Ishikawa (cell line): ENCODE results near the gene PARD3.

Source experiments
- CEBPB ChIP-seq: IDR thresholded peaks from 2 replicates; pipeline ENCODE4 v1.6.1; 2012
- CREB1 ChIP-seq: IDR thresholded peaks from 2 replicates; pipeline ENCODE4 v1.6.1; 2012; ENCODE audit warnings: low read depth
- EGR1 ChIP-seq: IDR thresholded peaks from 2 replicates; pipeline ENCODE4 v1.6.1; 2012
- EP300 ChIP-seq: IDR thresholded peaks from 2 replicates; pipeline ENCODE4 v1.6.1; 2012; ENCODE audit warnings: borderline replicate concordance
- FOXM1 ChIP-seq: IDR thresholded peaks from 2 replicates; pipeline ENCODE4 v1.6.1; 2012; ENCODE audit warnings: low read depth, borderline replicate concordance
- NFIC ChIP-seq: IDR thresholded peaks from 2 replicates; pipeline ENCODE4 v1.6.1; 2012
- RAD21 ChIP-seq: IDR thresholded peaks from 2 replicates; pipeline ENCODE4 v1.6.1; 2012; ENCODE audit warnings: low read depth
- REST ChIP-seq: IDR thresholded peaks from 2 replicates; pipeline ENCODE4 v1.6.1; 2012; ENCODE audit warnings: low read depth, mild to moderate bottlenecking
- TAF1 ChIP-seq: IDR thresholded peaks from 2 replicates; pipeline ENCODE4 v1.6.1; 2012; ENCODE audit warnings: low read depth, mild to moderate bottlenecking
- TCF12 ChIP-seq: IDR thresholded peaks from 2 replicates; pipeline ENCODE4 v1.6.1; 2012; ENCODE audit warnings: low read depth
- TEAD4 ChIP-seq: IDR thresholded peaks from 2 replicates; pipeline ENCODE4 v1.6.1; 2012
- USF1 ChIP-seq: IDR thresholded peaks from 2 replicates; pipeline ENCODE4 v1.6.1; 2012
- YY1 ChIP-seq: IDR thresholded peaks from 2 replicates; pipeline ENCODE4 v1.6.1; 2012; ENCODE audit warnings: low read depth
- ZBTB7A ChIP-seq: IDR thresholded peaks from 2 replicates; pipeline ENCODE4 v1.6.1; 2012; ENCODE audit warnings: low read depth
- TF ChIP-seq, protein P1 (sequence below): IDR thresholded peaks from 2 replicates; pipeline ENCODE4 v1.6.1; 2012

The PARD3 gene

DNA sequence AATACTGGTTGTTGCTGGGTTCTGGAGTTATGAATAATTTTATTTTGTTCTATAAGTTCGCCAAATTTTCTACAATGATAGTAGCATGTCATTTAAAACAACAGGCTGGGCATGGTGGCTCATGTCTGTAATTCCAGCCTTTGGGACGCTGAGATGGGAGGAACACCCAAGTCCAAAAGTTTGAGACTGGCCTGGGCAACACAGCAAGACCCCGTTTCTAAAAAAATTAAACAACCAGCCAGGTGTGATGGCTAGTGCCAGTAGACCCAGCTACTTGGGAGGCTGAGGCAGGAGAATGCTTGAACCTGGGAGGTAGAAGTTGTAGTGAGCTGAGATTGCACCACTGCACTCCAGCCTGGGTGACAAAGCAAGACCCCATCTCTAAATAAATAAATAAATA lies 347.7 kb downstream of the PARD3 start:
- TF ChIP-seq EGR1 (no peak), FOXM1 (no peak), RAD21 (no peak), EP300 (no peak), CEBPB (no peak), NFIC (no peak), TCF12 (no peak), TAF1 (no peak), YY1 (no peak), USF1 (no peak), ZBTB7A (no peak)
- TF ChIP-seq, protein P1, sequence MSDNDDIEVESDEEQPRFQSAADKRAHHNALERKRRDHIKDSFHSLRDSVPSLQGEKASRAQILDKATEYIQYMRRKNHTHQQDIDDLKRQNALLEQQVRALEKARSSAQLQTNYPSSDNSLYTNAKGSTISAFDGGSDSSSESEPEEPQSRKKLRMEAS: no peak

- no peak for TF ChIP-seq EP300
- TF ChIP-seq CREB1: no peak
Measured at GRCh38 chr10:34465678-34466077, 349.4 kb downstream of the PARD3 start.

- no peak for TF ChIP-seq TCF12
- no peak for TF ChIP-seq REST
- no peak for TF ChIP-seq EP300
- TF ChIP-seq USF1: no peak
- TF ChIP-seq NFIC: no peak
- TF ChIP-seq CEBPB: no peak
- no peak for TF ChIP-seq TAF1
- no peak for TF ChIP-seq TEAD4
- no peak for TF ChIP-seq YY1
- TF ChIP-seq ZBTB7A: no peak
- no peak for TF ChIP-seq EGR1
- TF ChIP-seq CREB1: no peak
- no peak for TF ChIP-seq FOXM1
- TF ChIP-seq RAD21: no peak
- TF ChIP-seq, protein P1: no peak
Measured at GRCh38 chr10:34464591-34464990, 350.5 kb downstream of the PARD3 start.

DNA sequence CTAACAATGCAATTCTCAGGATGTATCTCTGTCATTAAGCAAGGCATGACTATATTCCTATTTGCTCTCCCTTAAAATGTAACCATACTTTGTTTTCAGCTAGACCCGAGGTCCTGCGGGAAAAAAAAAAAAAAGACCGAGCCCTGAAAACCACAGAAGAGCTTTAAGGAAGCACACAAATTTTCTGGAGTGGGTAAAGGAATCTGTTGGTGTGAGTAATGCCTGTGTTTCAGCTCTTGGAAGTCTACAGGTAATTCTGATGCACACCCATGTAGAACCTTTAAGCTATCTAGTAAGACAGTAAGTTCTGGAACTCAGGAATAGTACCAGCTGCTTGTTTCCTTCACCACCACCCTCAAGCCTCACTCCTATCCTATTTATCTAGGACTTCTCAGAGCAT lies 351.1 kb downstream of the PARD3 start:
- no peak for TF ChIP-seq RAD21

DNA sequence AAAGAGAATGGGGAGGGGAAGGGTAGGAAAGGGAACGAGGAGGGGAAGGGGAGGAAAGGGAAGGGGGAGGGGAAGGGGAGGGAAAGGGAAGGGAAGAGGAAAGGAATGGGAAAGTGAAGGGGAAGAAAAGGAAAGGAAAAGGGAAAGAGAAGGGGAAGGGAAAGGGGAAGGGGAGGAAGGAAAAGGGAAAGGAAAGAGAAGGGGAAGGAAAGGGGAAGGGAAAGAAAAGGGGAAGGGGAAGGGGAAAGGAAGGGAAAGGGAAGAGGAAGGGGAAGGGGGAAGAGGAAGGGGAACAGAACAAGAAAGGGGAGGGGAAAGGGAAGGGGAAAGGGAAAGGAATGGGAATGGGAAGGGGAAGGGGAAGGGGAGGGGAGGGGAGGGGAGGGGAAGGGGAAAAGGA lies 352.1 kb downstream of the PARD3 start:
- TF ChIP-seq, protein P1: no peak
- no peak for TF ChIP-seq RAD21

DNA sequence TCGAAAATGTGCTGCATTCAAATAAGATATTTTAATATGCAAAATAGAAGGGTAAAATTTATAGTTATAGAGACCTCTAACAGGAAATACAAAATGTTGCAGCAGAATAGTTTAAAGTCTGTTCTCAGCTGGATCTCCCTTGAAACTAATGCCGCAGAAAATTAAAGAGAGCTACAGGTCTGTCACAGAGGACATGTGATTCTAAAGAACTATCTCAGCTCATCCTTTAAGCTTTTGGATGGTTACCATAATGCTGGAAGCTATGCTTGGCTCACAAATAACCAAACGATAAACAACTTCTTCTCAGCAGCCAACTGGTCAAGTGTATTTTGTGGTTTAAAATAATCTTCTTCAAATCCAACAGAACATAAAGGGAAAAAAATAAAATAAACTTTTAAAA lies 353.0 kb downstream of the PARD3 start:
- no peak for TF ChIP-seq EP300
- no peak for TF ChIP-seq TCF12
- TF ChIP-seq EGR1: no peak
- TF ChIP-seq TEAD4: no peak
- TF ChIP-seq RAD21: no peak
- no peak for TF ChIP-seq REST
- TF ChIP-seq ZBTB7A: no peak
- TF ChIP-seq, protein P1: no peak
- TF ChIP-seq YY1: no peak

GRCh38 chr10:34454590-34455261 lies 360.4 kb downstream of the PARD3 start:
- TF ChIP-seq FOXM1 (no peak), ZBTB7A (no peak), EP300 (no peak), NFIC (no peak), USF1 (no peak), EGR1 (no peak), YY1 (no peak), TEAD4 (no peak)
